Right lobe of liver (tissue), 4 donors: ENCODE data around the gene LRPAP1.
"Not testable (repeated sequence)": the region's sequence is repeated elsewhere in the genome, so short reads cannot be mapped to it uniquely, and the experiment has no call there.

Experiments
- CTCF ChIP-seq, 4 donors: fragments of 200-600 bp in 3 of 4; fragments of 450-650 bp in 1 of 4; IDR thresholded peaks; one replicate each; pipeline versions ENCODE4 v1.5.1 to v1.8.0; 2016 to 2022; ENCODE audit warnings: antibody characterized with exemption in 4 of 4, mild to moderate bottlenecking in 2 of 4
- POLR2A ChIP-seq: fragments of 450-650 bp; IDR thresholded peaks from one replicate; pipeline ENCODE4 v1.6.1; 2017; ENCODE audit warnings: antibody characterized with exemption, mild to moderate bottlenecking
- donor health status: DM: no; HTN: no; CAD: no.
- donor health status: DM: no; HTN: no; CAD: no.
- donor health status: DM: no; HTN: yes; CAD: no.

GRCh38 chr4:3455596-3455995 lies 76.6 kb downstream of the LRPAP1 start:
- not testable (repeated sequence) for TF ChIP-seq CTCF (IDR thresholded peaks at IDR 0.05); POLR2A
